ENCODE measurements around the gene HOXA11.

GRCh38 chr7:27154901-27155815 lies 29.9 kb downstream of the HOXA11 start:
- TF ChIP-seq CTCF (IDR thresholded peaks at IDR 0.05) = no peak
- TF ChIP-seq POLR2A (IDR thresholded peaks at IDR 0.05) = no peak
- TF ChIP-seq POLR2AphosphoS5 (IDR thresholded peaks at IDR 0.05; ENCODE audit: insufficient read depth in 1 of 2, low read depth in 1 of 2) = no peak

All from vagina (tissue), 2 donors.